ENCODE data around the gene RYR1. TPM values are rescaled to one million over a fixed set of nuclear protein-coding genes. Genes with fewer than 3 reads are reported as not detected.

Gene RYR1
- total RNA-seq, 1 experiment from 2014 or later, result 4.1 TPM

DNA sequence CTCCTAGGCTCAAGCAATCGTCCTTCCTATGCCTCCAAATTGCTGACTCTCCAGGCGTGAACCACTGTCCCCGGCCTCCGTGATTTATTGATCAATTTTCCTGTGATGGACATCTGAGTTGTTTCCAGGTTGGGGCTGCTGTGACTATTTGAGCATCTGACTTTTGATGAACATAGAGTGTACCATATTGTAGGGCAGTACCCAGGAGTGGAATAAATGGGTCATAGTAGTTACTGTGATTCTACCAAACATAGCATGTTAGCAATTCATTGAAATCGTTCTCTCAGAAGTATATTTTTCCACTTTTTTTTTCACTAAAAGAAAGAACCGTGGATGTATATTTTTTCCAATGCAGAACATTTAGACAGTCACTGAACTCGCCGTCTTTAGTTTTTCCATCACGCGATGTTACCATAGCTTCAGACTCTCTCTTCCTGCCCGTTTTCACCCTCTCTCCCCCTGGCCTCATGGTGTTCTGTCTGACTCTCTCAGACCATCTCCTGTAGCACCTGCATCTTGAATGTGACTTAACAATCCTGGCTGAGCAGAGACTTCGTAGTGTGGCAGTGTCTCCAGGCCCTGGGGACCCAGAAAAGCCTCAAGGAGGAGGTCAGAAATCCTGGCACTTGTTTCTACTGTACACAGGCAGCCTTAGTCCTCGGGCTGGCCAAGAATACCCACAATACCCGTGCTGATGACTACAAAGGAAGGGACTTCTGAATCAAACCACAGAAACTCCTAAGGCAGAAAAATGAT is 4.3 kb upstream of the RYR1 start:
- TF ChIP-seq, protein P1, sequence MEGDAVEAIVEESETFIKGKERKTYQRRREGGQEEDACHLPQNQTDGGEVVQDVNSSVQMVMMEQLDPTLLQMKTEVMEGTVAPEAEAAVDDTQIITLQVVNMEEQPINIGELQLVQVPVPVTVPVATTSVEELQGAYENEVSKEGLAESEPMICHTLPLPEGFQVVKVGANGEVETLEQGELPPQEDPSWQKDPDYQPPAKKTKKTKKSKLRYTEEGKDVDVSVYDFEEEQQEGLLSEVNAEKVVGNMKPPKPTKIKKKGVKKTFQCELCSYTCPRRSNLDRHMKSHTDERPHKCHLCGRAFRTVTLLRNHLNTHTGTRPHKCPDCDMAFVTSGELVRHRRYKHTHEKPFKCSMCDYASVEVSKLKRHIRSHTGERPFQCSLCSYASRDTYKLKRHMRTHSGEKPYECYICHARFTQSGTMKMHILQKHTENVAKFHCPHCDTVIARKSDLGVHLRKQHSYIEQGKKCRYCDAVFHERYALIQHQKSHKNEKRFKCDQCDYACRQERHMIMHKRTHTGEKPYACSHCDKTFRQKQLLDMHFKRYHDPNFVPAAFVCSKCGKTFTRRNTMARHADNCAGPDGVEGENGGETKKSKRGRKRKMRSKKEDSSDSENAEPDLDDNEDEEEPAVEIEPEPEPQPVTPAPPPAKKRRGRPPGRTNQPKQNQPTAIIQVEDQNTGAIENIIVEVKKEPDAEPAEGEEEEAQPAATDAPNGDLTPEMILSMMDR (IDR thresholded peaks at IDR 0.05 in 2 of 3, conservative IDR thresholded peaks at IDR 0.05 in 1 of 3; ENCODE audit: borderline replicate concordance in 1 of 3, insufficient read depth in 1 of 3, low read depth in 2 of 3, low read length in 2 of 3), result no peak
- TF ChIP-seq ZNF274 (IDR thresholded peaks at IDR 0.05; ENCODE audit: low read depth, low read length), result no peak
- no peaks in the 10 kb centered on the region for H3K9me2 ChIP-seq (ENCODE audit: insufficient read depth)
- ChIA-PET CTCF (interaction anchor here (1.7 kb wide), 1 partner anchor 27 kb away, joined by 6 read pairs; the partner anchor contains the start of gene FAM98C), POLR2A (interaction anchor here (1.3 kb wide), 1 partner anchor 27 kb away, joined by 3 read pairs; the partner anchor contains the start of gene FAM98C), RAD21 (ENCODE audit: low non-redundant PET in 1 of 2, low total read pairs in 2 of 2, uncharacterized antibody in 2 of 2, unreplicated experiment in 2 of 2) (interaction anchor here in 1 of 2 experiments (0.5 kb wide), 1 partner anchor 183 kb away, joined by 3 read pairs; no protein-coding TSS in a partner anchor)
- no peak overlapping the region for H3K4me3 ChIP-seq (replicated peaks in 1 of 2; ENCODE audit: low read depth in 1 of 2, low read length in 2 of 2)
- intact Hi-C loops (cut with micrococcal nuclease), result no loop called here
- no peak overlapping the region for H3K27ac ChIP-seq (ENCODE audit: low read depth, low read length)
- no peak overlapping the region for H2AFZ ChIP-seq (ENCODE audit: low read depth, low read length, poor library complexity, severe bottlenecking)
- H3K79me2 ChIP-seq (ENCODE audit: insufficient read depth, low read length), result no peaks in the 10 kb centered on the region
- DNase-seq (ENCODE audit: low read depth, low spot score) (no peak), ATAC-seq (no peak)
- H3K4me2 ChIP-seq (ENCODE audit: low read length), result no peak overlapping the region
- no peaks in the 10 kb centered on the region for H3K36me3 ChIP-seq (ENCODE audit: control insufficient read depth in 1 of 2, insufficient read depth in 2 of 2, low read length in 2 of 2)
- H3K9me3 ChIP-seq (ENCODE audit: control insufficient read depth in 1 of 2, insufficient read depth in 1 of 2, low read depth in 1 of 2, low read length in 2 of 2), result no peaks in the 10 kb centered on the region
- H4K20me1 ChIP-seq (ENCODE audit: insufficient read depth), result no peaks in the 10 kb centered on the region
- BruUV-seq (replicated peaks), result no TSS peak
- H3K9ac ChIP-seq (ENCODE audit: low read length), result no peak overlapping the region
- no peaks in the 10 kb centered on the region for H3K27me3 ChIP-seq (ENCODE audit: insufficient read depth, low read length)
- peaks cover 0 to 11% of the 10 kb centered on the region in 2 experiments; a peak in 2 of 4 replicates for H3K4me1 ChIP-seq (ENCODE audit: control insufficient read depth in 1 of 2, insufficient read depth in 2 of 2, low read length in 2 of 2)

DNA sequence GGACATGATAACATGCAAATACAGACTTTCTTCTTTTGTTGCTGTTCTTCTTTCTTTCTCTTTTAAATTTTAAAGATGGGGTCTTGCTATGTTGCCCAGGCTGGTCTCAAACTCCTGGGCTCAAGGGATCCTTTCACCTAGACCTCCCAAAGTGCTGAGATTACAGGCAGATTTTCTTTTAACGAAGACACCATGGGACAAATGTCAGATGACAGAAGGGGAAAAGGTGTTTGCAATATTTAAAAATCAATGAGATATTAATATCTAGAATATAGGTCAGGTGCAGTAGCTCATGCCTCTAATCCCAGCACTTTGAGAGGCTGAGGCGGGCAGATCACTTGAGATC is 3.7 kb upstream of the RYR1 start:
- no peak for ATAC-seq

More for the DNA sequence above, 3.7 kb upstream of the RYR1 start:
- no peaks in the 10 kb centered on the region for H3K79me2 ChIP-seq (ENCODE audit: insufficient read depth, low read length)
- peaks cover 0 to 15% of the 10 kb centered on the region in 2 experiments; a peak in 2 of 4 replicates for H3K4me1 ChIP-seq (ENCODE audit: control insufficient read depth in 1 of 2, insufficient read depth in 2 of 2, low read length in 2 of 2)
- H3K9me3 ChIP-seq (ENCODE audit: control insufficient read depth in 1 of 2, insufficient read depth in 1 of 2, low read depth in 1 of 2, low read length in 2 of 2), result no peaks in the 10 kb centered on the region
- H3K36me3 ChIP-seq (ENCODE audit: control insufficient read depth in 1 of 2, insufficient read depth in 2 of 2, low read length in 2 of 2), result no peaks in the 10 kb centered on the region
- H3K27me3 ChIP-seq (ENCODE audit: insufficient read depth, low read length), result no peaks in the 10 kb centered on the region
- no peaks in the 10 kb centered on the region for H4K20me1 ChIP-seq (ENCODE audit: insufficient read depth)
- ChIA-PET RAD21 (ENCODE audit: low non-redundant PET in 1 of 2, low total read pairs in 2 of 2, uncharacterized antibody in 2 of 2, unreplicated experiment in 2 of 2) (no interaction called here), POLR2A (interaction anchor here (1.3 kb wide), 1 partner anchor 27 kb away, joined by 3 read pairs; the partner anchor contains the start of gene FAM98C), CTCF (no interaction called here)
- no TSS peak for BruUV-seq (replicated peaks)
- DNase-seq (ENCODE audit: low read depth, low spot score), result no peak
- H3K27ac ChIP-seq (ENCODE audit: low read depth, low read length), result no peak overlapping the region
- no peak overlapping the region for H2AFZ ChIP-seq (ENCODE audit: low read depth, low read length, poor library complexity, severe bottlenecking)
- no peak overlapping the region for H3K9ac ChIP-seq (ENCODE audit: low read length)
- H3K4me2 ChIP-seq (ENCODE audit: low read length), result no peak overlapping the region
- H3K4me3 ChIP-seq (replicated peaks in 1 of 2; ENCODE audit: low read depth in 1 of 2, low read length in 2 of 2), result no peak overlapping the region
- no peaks in the 10 kb centered on the region for H3K9me2 ChIP-seq (ENCODE audit: insufficient read depth)
- intact Hi-C loops (cut with micrococcal nuclease), result no loop called here
- TF ChIP-seq ELF1 (IDR thresholded peaks at IDR 0.05; ENCODE audit: borderline replicate concordance, low read depth), result no peak
- no peak for TF ChIP-seq POLR2AphosphoS5 (IDR thresholded peaks at IDR 0.05; ENCODE audit: low read depth, low read length)

Measured in HCT116 (cell line).